H9 (cell line): ENCODE results near the gene SDHB. TPM values are rescaled to one million over a fixed set of nuclear protein-coding genes. Genes with fewer than 3 reads are reported as not detected.

ENCODE experiments used
- DNase-seq: peaks from one replicate; pipeline ENCODE4 v3.0.0-alpha.2; 2017
- H2AFZ ChIP-seq: one replicate; pipeline ENCODE4 v1.6.1; 2013; ENCODE audit warnings: mild to moderate bottlenecking, low read length, control low read depth, moderate library complexity
- H2AK5ac ChIP-seq: 2 replicates; pipeline ENCODE4 v1.6.1; 2013; ENCODE audit warnings: low read length, control low read depth, mixed read lengths; ENCODE audit not compliant: insufficient read length
- H2BK120ac ChIP-seq: one replicate; pipeline ENCODE4 v1.6.1; 2013; ENCODE audit warnings: low read depth, mild to moderate bottlenecking, low read length, control low read depth, inconsistent platforms; ENCODE audit not compliant: poor library complexity, severe bottlenecking
- H2BK12ac ChIP-seq: 2 replicates; pipeline ENCODE4 v1.6.1; 2013; ENCODE audit warnings: low read length, control low read depth, mixed read lengths, low read depth; ENCODE audit not compliant: insufficient read length
- H2BK15ac ChIP-seq: 2 replicates; pipeline ENCODE4 v1.6.1; 2013; ENCODE audit warnings: low read depth, low read length, control low read depth
- H2BK20ac ChIP-seq: one replicate; pipeline ENCODE4 v1.6.1; 2013; ENCODE audit warnings: low read depth, mild to moderate bottlenecking, low read length, control low read depth, inconsistent platforms; ENCODE audit not compliant: poor library complexity, severe bottlenecking
- H2BK5ac ChIP-seq: 2 replicates; pipeline ENCODE4 v1.6.1; 2013; ENCODE audit warnings: low read length, control low read depth, mixed read lengths; ENCODE audit not compliant: insufficient read length
- H3K14ac ChIP-seq: 2 replicates; pipeline ENCODE4 v1.6.1; 2013; ENCODE audit warnings: low read length, control low read depth; ENCODE audit not compliant: insufficient read depth
- H3K18ac ChIP-seq: 2 replicates; pipeline ENCODE4 v1.6.1; 2013; ENCODE audit warnings: low read depth, mild to moderate bottlenecking, mixed read lengths, low read length, control low read depth; ENCODE audit not compliant: insufficient read length
- H3K23ac ChIP-seq: 2 replicates; pipeline ENCODE4 v1.6.1; 2013; ENCODE audit warnings: low read length, control low read depth, mixed read lengths, low read depth; ENCODE audit not compliant: insufficient read length
- H3K23me2 ChIP-seq: 2 replicates; pipeline ENCODE4 v1.6.1; 2013; ENCODE audit warnings: low read depth, mild to moderate bottlenecking, mixed read lengths, low read length, control low read depth; ENCODE audit not compliant: insufficient read length, poor library complexity, severe bottlenecking
- H3K27ac ChIP-seq: 2 replicates; pipeline ENCODE4 v1.5.1; 2013; ENCODE audit warnings: low read length, control low read depth, mixed read lengths, low read depth; ENCODE audit not compliant: insufficient read length
- H3K27me3 ChIP-seq: 2 replicates; pipeline ENCODE4 v1.6.1; 2013; ENCODE audit warnings: low read length, control low read depth, inconsistent platforms; ENCODE audit not compliant: insufficient read depth
- H3K4ac ChIP-seq: 2 replicates; pipeline ENCODE4 v1.6.1; 2013; ENCODE audit warnings: low read depth, mild to moderate bottlenecking, control low read depth, inconsistent platforms, low read length, moderate library complexity
- H3K4me1 ChIP-seq: 2 replicates; pipeline ENCODE4 v1.6.1; 2013; ENCODE audit warnings: low read length, control low read depth, inconsistent platforms; ENCODE audit not compliant: insufficient read depth
- H3K4me2 ChIP-seq: 2 replicates; pipeline ENCODE4 v1.6.1; 2013; ENCODE audit warnings: low read length, control low read depth, mixed read lengths; ENCODE audit not compliant: insufficient read length, insufficient read depth
- H3K56ac ChIP-seq: 2 replicates; pipeline ENCODE4 v1.6.1; 2013; ENCODE audit warnings: low read depth, mild to moderate bottlenecking, mixed read lengths, low read length, control low read depth; ENCODE audit not compliant: insufficient read length
- H3K79me1 ChIP-seq: 2 replicates; pipeline ENCODE4 v1.6.1; 2013; ENCODE audit warnings: low read depth, mild to moderate bottlenecking, moderate library complexity, low read length, control low read depth, inconsistent platforms; ENCODE audit not compliant: insufficient read depth, poor library complexity, severe bottlenecking
- H3K79me2 ChIP-seq: 2 replicates; pipeline ENCODE4 v1.6.1; 2013; ENCODE audit warnings: low read length, control low read depth, inconsistent platforms; ENCODE audit not compliant: insufficient read depth
- H3K9ac ChIP-seq: 2 replicates; pipeline ENCODE4 v1.6.1; 2013; ENCODE audit warnings: low read length, control low read depth, mixed read lengths; ENCODE audit not compliant: insufficient read length; ENCODE audit errors: extremely low read depth
- H3K9me3 ChIP-seq: one replicate; pipeline ENCODE4 v1.6.1; 2013; ENCODE audit warnings: low read depth, low read length, inconsistent platforms; ENCODE audit not compliant: control insufficient read depth
- H3T11ph ChIP-seq: one replicate; pipeline ENCODE4 v1.6.1; 2013; ENCODE audit warnings: mild to moderate bottlenecking, low read length, control low read depth, inconsistent platforms
- H4K20me1 ChIP-seq: one replicate; pipeline ENCODE4 v1.6.1; 2013; ENCODE audit not compliant: control insufficient read depth, insufficient read length, insufficient read depth
- H4K5ac ChIP-seq: 2 replicates; pipeline ENCODE4 v1.6.1; 2013; ENCODE audit warnings: low read depth, mild to moderate bottlenecking, mixed read lengths, low read length, control low read depth; ENCODE audit not compliant: insufficient read length
- H4K8ac ChIP-seq: replicated peaks from 2 replicates; pipeline ENCODE4 v1.6.1; 2013; ENCODE audit warnings: low read length, control low read depth, mixed read lengths, low read depth; ENCODE audit not compliant: insufficient read length
- H4K91ac ChIP-seq: 2 replicates; pipeline ENCODE4 v1.6.1; 2013; ENCODE audit warnings: low read depth, mild to moderate bottlenecking, moderate library complexity, mixed read lengths, low read length, control low read depth; ENCODE audit not compliant: insufficient read length
- H3K27ac Mint-ChIP-seq, 3 experiments: 2 replicates in 2 of 3; 3 replicates in 1 of 3; pipeline ENCODE4 v1.8.0; 2020 to 2021; ENCODE audit warnings: mixed read lengths in 3 of 3, mild to moderate bottlenecking in 1 of 3, moderate library complexity in 1 of 3
- H3K27me3 Mint-ChIP-seq: 2 replicates; pipeline ENCODE4 v1.8.0; 2021; ENCODE audit warnings: low read depth, mild to moderate bottlenecking, moderate library complexity, mixed read lengths
- H3K36me3 Mint-ChIP-seq, 3 experiments: 2 replicates in 2 of 3; 3 replicates in 1 of 3; pipeline ENCODE4 v1.8.0; 2020 to 2021; ENCODE audit warnings: low read depth in 3 of 3, mixed read lengths in 3 of 3; ENCODE audit not compliant: insufficient read depth in 1 of 3
- H3K4me1 Mint-ChIP-seq, 2 experiments: 2 replicates each; pipeline ENCODE4 v1.8.0; 2020; ENCODE audit warnings: mixed read lengths in 2 of 2
- H3K4me3 Mint-ChIP-seq, 2 experiments: 2 replicates in 1 of 2; 3 replicates in 1 of 2; pipeline ENCODE4 v1.8.0; 2020 to 2021; ENCODE audit warnings: mild to moderate bottlenecking in 2 of 2, mixed read lengths in 2 of 2, moderate library complexity in 1 of 2
- H3K9me3 Mint-ChIP-seq, 2 experiments: 2 replicates in 1 of 2; 3 replicates in 1 of 2; pipeline ENCODE4 v1.8.0; 2020; ENCODE audit warnings: mild to moderate bottlenecking in 2 of 2, mixed read lengths in 2 of 2, moderate library complexity in 1 of 2
- CTCF ChIP-seq: fragments of 200-600 bp; sonication (generic); conservative IDR thresholded peaks from 3 replicates; pipeline ENCODE4 v1.8.0; 2021; ENCODE audit warnings: antibody characterized with exemption, mild to moderate bottlenecking
- WGBS: extraction: QIAGEN DNeasy Blood & Tissue Kit; methylation state at CpG from one replicate; pipeline ENCODE4 v1.1.7; 2013; ENCODE audit warnings: missing lambda C conversion rate, low lambda C conversion rate, mixed read lengths; ENCODE audit not compliant: insufficient read length; ENCODE audit errors: extremely low coverage; 5-methylcytosine and 5-hydroxymethylcytosine counted together
- total RNA-seq: library from RNA; stranded (reverse); gene quantifications from 2 replicates; pipeline ENCODE4 v1.2.1, GENCODE V29; 2021

SDHB gene
- total RNA-seq, 1 experiment from 2014 or later, result 77.5 TPM

GRCh38 chr1:17086751-17087150 lies 32.9 kb upstream of the SDHB start:
- Histone ChIP-seq H3K9ac (no peak overlapping the region), H3K4me1 (no peaks in the 10 kb centered on the region), H3K23me2 (no peaks in the 10 kb centered on the region), H2BK12ac (no peak overlapping the region), H3K27me3 (no peaks in the 10 kb centered on the region), H3K9me3 (no peaks in the 10 kb centered on the region), H3K56ac (no peak overlapping the region), H2BK120ac (no peak overlapping the region), H4K20me1 (no peaks in the 10 kb centered on the region), H2BK20ac (no peak overlapping the region), H4K91ac (no peak overlapping the region), H3K14ac (no peak overlapping the region), H3K4ac (no peak overlapping the region), H2AK5ac (no peak overlapping the region), H3K27ac (no peak overlapping the region), H3K79me1 (no peaks in the 10 kb centered on the region), H2AFZ (no peak overlapping the region), H2BK5ac (no peak overlapping the region), H3K4me2 (no peak overlapping the region), H3T11ph (no peak overlapping the region), H3K79me2 (no peaks in the 10 kb centered on the region), H2BK15ac (no peak overlapping the region), H4K5ac (no peak overlapping the region), H3K18ac (no peak overlapping the region), H3K23ac (no peak overlapping the region), H4K8ac (no peak overlapping the region)
- no peak overlapping the region for H3K27ac Mint-ChIP-seq
- TF ChIP-seq CTCF, result no peak
- H3K9me3 Mint-ChIP-seq, result no peaks in the 10 kb centered on the region; a peak in 1 of 5 replicates
- peaks cover 4% of the 10 kb centered on the region for H3K27me3 Mint-ChIP-seq
- no peaks in the 10 kb centered on the region; a peak in 2 of 4 replicates for H3K4me1 Mint-ChIP-seq
- H3K4me3 Mint-ChIP-seq, result no peak overlapping the region
- DNase-seq, result no peak
- H3K36me3 Mint-ChIP-seq, result no peaks in the 10 kb centered on the region
- no CpG with 5 or more reads among the region's 6 CpGs for WGBS
